ENCODE measurements around the gene INPPL1.

Gene INPPL1

DNA sequence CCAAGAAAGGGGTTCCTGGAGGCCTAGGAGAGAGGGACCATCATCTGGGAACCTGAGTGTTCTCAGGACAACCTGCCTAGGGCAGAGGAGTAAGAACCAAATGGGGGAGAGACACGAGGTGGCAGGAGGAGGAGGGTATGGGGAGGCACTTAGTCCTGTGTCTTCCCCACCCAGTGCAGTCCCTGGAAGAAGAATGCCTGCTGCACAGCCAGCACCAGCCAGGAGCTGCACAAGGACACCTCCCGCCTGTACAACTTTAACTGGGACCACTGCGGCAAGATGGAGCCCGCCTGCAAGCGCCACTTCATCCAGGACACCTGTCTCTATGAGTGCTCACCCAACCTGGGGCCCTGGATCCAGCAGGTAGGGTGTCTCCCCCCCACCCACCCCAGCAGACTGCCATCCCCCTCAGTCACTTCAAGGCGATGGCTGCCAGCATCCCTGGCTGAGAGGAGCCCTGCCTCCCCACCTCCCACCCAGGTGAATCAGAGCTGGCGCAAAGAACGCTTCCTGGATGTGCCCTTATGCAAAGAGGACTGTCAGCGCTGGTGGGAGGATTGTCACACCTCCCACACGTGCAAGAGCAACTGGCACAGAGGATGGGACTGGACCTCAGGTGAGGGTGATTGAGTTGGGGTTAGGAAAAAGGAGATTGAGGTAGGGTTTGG lies 3.7 kb upstream of the INPPL1 start:
- DNase-seq = no peak

DNA sequence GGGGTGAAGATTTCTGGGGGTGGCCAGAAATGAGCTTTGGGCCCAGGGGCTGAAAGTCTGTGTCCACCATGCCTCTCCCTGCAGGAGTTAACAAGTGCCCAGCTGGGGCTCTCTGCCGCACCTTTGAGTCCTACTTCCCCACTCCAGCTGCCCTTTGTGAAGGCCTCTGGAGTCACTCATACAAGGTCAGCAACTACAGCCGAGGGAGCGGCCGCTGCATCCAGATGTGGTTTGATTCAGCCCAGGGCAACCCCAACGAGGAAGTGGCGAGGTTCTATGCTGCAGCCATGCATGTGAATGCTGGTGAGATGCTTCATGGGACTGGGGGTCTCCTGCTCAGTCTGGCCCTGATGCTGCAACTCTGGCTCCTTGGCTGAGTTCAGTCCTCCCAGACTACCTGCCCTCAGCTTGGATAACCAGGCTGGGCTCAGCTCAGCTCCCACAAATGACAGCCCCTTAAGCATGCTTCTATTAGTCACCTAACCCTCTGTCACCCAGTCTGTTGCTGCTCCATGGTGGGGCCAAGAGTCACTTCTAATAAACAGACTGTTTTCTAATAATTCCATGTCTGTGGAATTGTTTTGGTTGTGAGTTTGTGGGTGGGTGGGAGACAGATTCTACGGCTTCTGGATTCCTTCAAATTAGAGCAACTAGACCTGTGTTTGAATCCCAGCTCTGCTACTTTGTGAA lies 3.0 kb upstream of the INPPL1 start:
- DNase-seq = no peak

DNA sequence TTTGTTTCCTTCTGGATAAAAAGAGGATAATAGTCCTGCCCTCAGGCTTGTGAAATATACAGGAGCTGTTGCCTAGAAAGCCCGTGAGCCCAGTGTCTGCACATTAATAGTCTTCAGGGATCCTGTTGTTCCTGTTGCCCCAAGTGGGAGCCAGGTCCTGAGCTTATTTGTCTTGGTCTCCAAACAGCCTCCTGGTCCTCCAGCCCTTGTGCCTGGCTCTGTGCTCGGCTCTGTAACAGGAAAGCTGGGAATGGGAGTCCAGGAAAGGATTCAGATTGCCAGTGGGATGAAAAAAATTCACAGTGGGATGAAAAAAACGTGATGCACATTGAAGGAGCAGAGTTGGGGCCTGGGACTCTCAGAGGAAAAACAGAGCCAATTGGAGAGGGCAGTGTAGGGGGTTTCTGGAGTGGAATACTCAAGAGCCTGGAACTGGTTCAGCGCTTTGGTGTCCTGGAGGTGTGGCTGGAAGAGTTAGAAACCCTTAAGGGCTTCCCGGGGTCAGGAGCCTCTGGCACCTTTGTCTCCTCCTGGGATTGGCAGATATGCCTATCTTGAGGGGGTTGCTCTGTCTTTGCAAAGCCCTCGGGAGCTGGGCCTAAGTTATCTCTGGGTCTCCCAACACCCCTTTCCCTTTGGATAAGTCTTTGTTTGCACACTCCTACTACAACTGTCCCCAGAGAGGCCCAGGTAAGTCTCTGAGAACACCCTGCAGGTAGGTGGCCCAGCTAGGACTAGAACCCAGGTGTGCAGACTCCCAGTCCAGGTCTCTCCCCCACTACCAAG lies 2.3 kb upstream of the INPPL1 start:
- DNase-seq = no peak

DNA sequence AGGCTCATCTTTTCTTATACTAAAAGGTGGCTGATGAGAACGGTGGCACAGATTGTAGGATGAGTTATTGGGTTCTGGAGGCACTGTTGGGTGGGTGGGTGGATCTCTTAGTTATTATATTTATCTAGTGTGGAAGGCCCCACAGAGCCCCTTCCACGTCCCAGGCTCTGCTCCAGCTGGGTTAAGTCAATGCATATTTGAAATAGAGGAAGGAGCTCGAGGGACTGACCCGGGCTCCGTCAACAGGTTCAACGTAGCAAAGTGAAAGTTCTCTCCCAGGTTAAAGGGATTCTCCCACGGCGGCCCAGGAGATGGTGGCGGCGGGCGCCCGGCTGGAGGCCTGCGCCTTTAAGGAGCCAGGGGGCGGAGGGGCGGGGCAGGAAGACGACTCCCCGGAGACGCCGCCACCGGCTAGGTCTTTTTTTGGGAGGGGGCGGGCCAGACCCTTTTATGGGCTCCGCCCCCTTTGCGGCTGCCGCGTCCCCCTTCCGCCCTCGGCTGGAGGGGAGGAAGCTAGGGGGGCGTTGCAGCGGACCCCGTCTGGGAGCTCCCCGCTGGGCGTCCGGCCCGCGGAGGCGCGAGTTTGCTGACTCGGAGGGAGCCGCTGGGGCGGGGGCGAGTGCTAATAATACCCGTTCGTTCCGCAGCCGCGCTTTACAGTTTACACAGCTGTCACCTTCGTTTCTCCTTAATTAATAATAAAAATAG lies 1.5 kb upstream of the INPPL1 start:
- peak; percentile 97 for DNase-seq

DNA sequence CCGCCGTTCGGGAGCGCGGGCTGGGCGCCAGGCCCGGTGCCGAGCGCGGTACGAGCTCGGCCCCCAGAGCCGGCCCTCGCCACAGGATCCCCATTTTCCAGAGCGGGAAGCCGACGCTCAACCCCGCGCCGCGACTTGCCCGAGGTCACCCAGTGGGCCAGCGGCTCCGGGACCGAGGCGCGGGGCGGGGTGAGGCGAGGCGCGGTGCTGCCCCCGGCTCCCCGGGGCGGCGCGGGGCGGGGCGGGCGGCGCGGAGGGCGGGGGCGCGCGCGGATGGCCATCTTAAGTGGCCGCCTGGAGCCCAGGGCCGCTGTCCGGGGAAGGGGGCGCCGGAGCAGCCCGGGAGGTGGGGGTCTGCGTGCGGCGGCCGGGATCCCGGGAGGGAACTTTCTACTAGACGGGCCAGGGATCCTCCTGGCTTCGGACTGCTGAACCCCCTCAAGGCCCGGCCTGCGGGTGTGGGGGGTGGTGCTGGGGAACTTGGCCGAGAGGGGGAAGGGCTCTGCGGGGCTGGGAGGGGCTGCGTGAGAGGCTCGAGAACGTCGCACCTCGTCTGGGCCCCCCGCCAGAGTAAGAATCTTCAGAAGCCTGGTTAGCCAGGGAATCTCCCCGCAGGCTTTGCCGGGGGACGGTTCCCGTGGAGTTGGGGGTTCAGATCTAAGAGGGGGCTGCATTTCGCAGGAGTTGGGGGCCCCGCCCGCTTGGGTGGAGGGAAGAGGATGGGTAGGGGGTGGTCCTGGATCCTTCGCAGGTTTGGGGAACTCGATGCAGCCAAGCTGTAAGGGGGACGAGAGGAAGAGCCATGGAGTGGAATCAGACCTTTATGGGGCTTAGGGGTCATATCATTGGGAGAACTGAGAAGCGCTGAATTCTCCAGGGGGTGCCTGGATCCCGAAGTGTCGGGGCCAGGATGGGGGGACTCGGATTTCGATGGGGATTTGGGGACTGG lies 678 bp upstream of the INPPL1 start:
- peak; percentile 60 for DNase-seq

DNA sequence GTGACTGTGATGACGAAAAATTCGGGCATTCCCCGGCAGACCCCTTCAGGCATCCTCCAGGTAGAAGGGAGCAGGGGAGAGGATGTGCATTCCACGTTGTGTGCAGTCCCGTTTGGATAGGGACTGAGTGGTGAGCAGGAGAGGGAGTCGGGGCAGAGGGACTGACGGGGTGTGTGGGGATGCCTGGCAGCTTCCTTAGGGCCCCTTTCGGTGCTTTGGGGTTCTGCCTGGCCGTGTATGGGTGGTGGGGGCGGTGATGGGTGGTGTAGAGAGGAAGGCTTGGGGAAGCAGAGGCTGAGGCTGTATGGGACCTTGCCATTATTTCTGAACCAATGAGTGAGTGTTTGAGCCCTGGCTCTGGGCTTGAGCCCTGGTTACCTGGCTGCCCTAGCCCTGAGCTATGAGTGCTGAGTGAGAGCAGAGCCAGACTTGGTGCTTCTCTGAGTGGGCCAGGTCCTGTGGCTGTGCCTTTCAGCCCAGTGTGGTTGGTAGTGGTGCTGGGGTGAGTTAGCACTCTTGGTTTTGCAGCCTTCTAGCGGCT lies 914 bp downstream of the INPPL1 start:
- DNase-seq = no peak

DNA sequence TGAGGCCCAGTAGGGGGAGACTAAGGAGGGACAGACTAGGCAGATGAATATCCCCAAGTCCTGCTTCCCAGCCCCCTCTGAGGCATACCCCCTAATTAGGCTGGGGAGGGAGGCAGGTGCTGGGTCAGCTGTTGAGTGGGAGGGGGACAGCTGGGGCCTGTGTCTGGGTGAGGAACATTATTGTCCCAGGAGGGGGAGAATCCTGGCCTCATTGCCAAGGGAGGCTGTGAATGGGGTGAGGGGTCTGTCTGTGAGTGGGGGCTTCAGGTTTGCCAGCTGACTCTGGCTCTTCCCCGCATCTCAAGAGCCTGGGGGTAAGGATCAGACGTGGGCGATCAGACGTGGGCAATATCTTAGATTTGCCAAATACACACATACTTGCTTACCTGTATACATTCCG lies 2.1 kb downstream of the INPPL1 start:
- peak; percentile 44 for DNase-seq

DNA sequence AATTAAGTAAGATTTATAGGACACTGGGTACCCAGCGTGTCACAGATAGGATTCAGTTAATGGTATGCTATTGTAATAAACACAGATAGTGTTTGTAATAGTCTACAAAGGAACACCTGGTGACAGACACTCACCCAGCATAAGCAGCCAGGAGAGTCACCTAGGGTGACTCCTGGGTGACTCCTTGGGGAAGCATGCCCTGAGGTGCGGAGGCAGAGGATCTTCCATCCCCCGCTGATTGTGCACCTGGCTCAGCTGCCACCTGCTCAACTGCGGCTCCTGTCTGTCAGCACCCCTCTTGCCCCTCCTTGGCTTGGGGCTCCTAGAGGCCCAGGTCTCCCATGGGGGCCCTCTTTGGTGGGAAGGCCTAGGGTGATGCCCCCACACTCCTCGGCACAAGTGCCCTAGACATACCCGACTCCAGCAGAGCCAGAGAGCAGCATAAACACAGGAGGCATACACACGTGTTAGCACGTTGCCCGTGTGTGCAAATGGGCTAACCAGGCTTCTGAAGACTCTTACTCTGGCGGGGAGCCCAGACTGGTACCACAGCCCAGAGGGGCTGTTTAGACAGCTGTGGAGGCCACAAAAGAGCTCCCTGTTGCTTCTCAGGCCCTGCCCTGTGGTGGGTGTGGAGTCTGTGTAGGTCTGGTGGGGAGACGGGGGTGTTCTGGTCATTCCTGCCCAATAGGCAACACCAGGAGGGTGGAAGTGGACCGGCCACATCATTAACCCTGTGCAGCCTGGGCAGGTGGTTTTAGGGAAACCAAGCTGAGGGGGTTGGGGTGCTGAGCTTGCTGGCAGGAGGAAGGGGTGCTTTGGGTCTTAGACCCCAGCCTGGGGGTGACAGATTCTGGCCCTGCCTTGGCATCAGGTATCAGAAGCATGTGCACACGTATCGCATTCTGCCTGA lies 3.0 kb downstream of the INPPL1 start:
- DNase-seq = peak; percentile 90

DNA sequence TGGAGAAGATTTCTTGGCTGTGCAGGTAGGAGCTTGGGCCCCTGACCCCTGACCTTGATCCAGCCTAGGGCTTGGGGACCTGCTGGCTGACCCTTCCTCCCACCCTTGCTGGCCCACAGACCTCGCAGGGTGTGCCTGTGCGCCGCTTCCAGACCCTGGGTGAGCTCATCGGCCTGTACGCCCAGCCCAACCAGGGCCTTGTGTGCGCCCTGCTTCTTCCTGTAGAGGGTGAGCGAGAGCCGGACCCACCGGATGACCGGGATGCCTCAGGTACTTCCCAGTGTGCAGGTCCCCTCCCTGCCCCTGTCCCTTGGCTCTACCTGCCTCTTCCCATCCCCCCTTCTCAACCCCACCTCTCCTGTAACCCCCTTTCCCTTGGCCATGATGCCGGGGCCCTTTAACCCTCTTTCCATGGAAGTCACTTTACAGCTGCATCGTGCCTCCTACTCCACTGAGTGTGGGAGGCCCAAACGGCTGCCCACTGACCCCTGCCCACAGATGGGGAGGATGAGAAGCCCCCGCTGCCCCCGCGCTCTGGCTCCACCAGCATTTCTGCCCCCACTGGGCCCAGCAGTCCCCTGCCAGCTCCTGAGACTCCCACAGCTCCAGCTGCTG lies 3.8 kb downstream of the INPPL1 start:
- no peak for DNase-seq

DNA sequence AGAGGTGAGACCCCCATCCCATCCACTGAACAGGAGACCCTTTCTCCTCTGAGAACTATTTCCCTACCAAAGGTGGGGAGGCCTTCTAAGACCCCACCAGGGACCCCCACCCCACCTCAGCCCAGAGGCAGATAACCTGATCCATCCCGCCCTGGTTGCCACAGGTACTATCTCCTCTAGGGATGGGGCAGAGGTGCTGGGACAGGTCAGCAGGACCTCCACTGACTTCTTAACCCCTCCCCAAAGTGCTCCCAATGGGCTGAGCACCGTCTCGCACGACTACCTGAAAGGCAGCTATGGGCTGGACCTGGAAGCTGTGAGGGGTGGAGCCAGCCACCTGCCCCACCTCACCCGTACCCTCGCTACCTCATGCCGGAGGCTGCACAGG lies 4.3 kb downstream of the INPPL1 start:
- DNase-seq = no peak

DNA sequence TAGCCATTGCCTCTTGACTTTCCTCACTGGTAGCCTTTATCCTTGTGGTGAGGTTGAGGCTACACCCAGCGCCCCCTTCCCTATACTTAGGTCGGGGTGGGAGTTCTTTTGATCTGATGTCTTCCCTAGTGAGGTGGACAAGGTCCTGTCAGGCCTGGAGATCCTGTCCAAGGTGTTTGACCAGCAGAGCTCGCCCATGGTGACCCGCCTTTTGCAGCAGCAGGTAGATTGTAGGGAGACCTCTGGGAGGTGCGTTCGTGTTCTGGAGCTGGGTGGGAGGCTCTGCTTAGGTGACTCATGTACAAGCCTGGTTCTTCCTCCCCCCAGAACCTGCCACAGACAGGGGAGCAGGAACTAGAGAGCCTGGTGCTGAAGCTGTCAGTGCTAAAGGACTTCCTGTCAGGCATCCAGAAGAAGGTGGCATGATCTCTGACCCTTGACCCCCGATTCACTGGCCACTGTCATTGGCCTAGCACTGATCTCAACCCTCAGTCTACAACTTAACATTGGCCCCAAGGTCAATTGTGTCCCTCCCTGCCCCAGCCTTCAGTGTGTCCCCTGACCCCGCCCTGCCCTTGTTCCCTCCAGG lies 4.9 kb downstream of the INPPL1 start:
- DNase-seq = no peak

DNA sequence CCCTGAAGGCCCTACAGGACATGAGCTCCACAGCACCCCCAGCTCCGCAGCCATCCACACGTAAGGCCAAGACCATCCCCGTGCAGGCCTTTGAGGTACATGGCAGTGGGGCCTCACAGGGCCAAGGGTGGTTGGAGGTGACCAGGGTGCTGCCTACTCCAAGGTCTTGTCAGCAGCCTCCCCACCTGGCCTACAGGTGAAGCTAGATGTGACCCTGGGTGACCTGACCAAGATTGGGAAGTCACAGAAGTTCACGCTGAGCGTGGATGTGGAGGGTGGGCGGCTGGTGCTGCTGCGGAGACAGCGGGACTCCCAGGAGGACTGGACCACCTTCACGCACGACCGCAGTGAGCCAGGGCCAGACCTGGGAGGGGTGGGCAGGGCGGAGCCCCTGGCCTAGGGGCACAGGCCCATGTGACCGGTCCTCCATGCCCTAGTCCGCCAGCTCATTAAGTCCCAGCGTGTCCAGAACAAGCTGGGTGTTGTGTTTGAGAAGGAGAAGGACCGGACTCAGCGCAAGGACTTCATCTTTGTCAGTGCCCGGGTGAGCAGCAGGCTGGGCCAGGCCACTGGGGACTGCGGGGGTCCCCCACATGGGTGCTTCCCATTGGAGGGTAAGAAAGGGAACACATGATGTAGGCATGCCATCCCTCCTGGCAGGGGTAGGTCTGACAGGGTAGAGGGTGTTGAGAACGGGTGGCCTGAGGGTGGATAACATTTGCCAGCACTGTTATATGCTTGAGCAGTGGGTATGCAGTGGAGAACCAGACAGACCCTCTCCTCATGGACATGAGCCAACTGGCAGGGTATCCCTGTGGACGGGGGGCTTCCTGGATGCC lies 5.6 kb downstream of the INPPL1 start:
- no peak for DNase-seq

DNA sequence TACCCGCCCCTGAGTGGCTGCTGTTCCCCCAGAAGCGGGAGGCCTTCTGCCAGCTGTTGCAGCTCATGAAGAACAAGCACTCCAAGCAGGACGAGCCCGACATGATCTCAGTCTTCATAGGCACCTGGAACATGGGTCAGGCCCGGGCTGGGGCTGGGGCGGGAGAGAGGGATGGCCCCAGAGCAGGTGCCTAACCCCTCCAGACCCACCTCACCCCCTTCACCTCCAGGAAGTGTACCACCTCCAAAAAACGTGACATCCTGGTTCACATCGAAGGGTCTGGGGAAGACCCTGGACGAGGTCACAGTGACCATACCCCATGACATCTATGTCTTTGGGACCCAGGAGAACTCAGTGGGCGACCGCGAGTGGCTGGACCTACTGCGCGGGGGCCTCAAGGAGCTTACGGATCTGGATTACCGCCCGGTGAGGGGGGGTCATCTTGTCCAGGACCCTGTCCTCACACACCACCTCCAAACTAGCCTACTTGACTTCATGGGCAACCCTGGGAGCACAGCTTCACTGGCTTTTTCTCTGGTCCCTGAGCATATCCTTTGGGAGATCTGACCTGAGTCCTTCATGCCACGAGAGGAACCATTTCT lies 6.3 kb downstream of the INPPL1 start:
- DNase-seq = no peak

DNA sequence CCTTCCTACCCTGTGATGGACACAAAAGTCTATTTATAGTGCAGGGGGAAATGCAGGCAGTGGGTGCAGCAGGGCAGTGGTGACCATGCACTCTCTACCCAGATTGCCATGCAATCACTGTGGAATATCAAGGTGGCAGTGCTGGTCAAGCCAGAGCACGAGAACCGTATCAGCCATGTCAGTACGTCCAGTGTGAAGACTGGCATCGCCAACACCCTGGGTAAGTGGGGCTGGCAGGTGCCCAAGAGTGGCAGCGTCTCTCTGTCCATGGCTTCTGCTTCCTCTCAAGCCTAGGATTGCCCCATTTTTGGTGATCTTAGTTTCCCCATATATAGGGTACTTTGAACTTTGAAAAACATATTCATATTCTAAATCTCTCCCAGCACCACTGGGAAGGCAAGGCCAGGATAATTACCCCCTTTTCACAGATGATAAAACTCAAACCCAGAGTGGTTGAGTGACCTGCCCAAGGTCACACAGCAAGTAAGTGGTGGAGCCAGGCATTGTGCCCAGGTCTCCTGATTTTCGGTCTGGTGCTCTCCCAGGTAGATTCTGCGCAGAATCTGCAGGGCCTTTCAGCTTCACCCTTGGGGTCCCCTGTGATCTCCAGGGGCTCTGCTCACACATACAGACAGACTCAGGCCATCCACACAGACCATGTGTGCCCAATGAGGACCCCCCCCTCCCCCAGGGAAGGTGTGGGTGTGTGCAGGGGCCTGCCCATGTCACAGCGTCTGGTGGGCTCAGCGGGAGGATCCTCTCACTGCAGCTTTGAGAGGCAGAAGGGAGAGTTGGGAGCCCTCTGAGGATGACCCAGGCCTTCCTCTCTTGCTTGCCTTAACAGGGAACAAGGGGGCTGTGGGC lies 7.1 kb downstream of the INPPL1 start:
- no peak for DNase-seq

DNA sequence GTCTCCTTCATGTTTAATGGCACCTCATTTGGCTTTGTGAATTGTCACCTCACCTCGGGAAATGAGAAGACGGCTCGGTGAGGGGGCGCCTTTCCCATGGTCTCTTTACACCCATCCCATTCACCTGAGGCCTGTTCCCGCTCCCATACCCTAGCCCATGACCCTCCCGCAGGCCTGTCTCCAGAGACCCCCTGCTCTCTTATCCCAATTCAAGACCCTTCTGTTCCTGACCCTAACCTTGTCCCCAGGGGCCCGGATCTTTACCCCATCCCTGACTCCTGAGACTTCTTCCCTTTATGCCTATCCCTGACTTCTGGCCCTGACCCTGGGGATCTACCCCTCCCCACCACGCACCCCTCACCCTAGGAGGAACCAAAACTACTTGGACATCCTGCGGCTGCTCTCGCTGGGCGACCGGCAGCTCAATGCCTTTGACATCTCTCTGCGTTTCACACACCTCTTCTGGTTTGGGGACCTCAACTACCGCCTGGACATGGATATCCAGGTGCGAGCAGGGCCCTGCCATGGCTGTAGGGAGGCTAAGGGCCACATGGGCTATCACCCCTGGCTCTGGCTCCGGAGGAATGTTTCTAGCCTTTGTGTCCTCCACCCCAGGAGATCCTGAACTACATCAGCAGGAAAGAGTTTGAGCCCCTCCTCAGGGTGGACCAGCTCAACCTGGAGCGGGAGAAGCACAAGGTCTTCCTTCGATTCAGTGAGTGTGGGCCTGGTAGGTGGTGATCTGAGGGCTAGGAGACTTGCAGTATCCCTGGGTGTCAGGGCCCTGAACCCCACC lies 7.9 kb downstream of the INPPL1 start:
- DNase-seq = no peak

DNA sequence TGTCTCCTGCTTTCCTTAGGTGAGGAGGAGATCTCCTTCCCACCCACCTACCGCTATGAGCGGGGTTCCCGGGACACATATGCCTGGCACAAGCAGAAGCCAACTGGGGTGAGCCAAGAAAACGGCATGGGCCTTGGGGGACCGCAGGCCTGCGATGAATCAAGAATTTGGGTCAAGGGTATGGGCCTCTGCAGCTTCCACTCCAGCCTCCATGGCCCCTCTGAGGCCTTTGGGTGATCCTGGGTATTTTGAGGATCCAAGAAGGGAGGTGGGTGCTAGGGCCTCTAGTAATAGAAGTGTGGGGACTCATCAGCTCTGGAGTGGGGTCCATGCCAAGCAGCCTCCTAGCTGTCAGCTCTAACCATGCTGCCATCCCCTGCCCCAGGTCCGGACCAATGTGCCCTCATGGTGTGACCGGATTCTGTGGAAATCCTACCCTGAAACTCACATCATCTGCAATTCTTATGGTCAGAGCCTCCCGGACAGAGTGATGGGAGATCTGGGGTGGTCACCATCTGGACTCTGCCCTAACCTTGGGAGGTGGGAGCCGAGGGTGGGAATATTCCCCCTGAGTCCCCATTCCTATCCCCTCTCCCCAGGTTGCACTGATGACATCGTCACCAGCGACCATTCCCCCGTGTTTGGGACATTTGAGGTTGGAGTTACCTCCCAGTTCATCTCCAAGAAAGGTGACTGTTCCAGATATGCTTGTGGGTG lies 8.6 kb downstream of the INPPL1 start:
- DNase-seq = no peak
